NAMALWA (cell line): ENCODE data around the gene DUSP18.
"Not testable (repeated sequence)": the region's sequence is repeated elsewhere in the genome, so short reads cannot be mapped to it uniquely, and the experiment has no call there.

Experiments
- DNase-seq: peaks from one replicate; pipeline ENCODE4 v3.0.0-alpha.2; 2015; ENCODE audit warnings: low spot score

DUSP18 gene

GRCh38 chr22:30640361-30640760, 27.3 kb downstream of the DUSP18 start:
- no peak for DNase-seq

GRCh38 chr22:30637701-30638114, 30.0 kb downstream of the DUSP18 start:
- no peak for DNase-seq

GRCh38 chr22:30636226-30637077, 31.2 kb downstream of the DUSP18 start:
- DNase-seq = peak; percentile 43

DNA sequence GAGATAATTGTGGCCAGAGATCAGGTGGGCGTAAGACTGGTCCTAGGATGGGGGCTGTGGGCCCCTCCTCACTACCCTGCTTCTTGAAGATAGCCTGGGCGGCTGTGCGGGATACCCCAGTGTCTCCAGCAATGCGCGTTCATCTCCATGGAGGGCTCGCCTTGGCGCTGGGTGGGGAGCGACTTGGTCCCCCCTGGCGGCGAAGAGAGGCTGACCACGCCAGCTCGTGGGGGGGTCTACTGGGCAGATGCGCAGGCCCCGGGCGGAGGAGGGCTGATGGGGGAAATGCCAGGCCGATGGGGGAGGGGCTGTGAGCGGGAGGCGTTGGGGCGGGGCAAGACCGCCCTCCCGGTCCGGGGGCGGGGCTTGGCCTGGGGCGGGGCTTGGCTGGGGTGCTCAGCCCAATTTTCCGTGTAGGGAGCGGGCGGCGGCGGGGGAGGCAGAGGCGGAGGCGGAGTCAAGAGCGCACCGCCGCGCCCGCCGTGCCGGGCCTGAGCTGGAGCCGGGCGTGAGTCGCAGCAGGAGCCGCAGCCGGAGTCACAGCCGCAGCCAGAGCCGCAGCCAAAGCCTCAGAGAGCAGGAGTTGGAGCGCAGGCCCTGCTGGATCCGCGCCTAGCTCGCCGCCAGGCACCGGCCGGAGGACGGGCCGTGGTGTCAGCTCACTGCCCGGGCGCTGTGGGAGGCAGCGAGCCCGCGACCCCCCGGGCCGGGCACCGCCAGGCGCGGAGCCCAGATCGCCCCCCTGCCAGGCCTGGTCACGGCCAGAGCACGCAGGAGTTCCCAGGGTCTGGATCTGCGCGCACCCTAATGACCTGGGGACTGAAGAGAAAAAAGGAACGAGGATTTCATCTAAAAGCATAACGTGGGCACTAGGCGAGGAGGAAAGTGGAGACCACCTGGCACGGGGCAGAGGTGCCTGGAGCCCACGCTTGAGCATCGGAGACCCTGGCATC, 32.1 kb downstream of the DUSP18 start, which contains the start of gene SLC35E4:
SLC35E4 (plus strand) TSS at position 509 of the 953 bp plus-strand sequence. CDS start 670 bp downstream, outside the sequence.
- peak; percentile 88 for DNase-seq

GRCh38 chr22:30634471-30635233, 33.0 kb downstream of the DUSP18 start:
- peak; percentile 91 for DNase-seq

DNA sequence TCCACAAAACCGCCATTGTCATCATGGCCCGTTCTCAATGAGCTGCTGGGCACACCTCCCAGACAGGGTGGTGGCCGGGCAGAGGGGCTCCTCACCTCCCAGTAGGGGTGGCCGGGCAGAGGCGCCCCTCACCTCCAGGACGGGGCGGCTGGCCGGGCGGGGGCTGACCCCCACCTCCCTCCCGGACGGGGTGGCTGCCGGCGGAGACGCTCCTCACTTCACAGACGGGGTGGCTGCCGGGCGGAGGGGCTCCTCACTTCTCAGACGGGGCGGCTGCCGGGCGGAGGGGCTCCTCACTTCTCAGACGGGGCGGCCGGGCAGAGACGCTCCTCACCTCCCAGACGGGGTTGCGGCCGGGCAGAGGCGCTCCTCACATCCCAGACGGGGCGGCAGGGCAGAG, 36.2 kb downstream of the DUSP18 start:
- DNase-seq = not testable (repeated sequence)

GRCh38 chr22:30628491-30628890, 39.2 kb downstream of the DUSP18 start:
- no peak for DNase-seq

GRCh38 chr22:30627471-30627870, 40.2 kb downstream of the DUSP18 start:
- no peak for DNase-seq

DNA sequence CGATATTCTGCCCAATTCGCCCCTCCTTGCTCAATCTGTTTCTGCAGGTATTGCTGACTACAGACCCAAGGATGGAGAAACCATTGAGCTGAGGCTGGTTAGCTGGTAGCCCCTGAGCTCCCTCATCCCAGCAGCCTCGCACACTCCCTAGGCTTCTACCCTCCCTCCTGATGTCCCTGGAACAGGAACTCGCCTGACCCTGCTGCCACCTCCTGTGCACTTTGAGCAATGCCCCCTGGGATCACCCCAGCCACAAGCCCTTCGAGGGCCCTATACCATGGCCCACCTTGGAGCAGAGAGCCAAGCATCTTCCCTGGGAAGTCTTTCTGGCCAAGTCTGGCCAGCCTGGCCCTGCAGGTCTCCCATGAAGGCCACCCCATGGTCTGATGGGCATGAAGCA, 41.3 kb downstream of the DUSP18 start:
- DNase-seq = no peak

DNA sequence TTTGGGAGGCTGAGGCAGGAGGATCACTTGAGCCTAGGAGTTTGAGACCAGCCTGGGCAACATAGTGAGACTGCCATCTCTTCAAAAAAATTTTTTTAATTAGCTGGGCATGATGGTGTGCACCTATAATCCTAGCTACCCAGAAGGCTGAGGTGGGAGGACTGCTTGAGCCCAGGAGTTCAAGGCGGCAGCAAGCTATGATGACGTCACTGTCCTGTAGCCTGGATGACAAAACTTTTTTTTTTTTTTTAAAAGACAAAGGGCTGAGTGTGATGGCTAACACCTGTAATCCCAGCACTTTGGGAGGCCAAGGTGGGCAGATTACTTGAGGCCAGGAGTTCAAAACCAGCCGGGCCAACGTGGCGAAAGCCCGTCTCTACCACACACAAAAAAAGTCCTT, 47.8 kb downstream of the DUSP18 start:
- DNase-seq = not testable (repeated sequence)

DNA sequence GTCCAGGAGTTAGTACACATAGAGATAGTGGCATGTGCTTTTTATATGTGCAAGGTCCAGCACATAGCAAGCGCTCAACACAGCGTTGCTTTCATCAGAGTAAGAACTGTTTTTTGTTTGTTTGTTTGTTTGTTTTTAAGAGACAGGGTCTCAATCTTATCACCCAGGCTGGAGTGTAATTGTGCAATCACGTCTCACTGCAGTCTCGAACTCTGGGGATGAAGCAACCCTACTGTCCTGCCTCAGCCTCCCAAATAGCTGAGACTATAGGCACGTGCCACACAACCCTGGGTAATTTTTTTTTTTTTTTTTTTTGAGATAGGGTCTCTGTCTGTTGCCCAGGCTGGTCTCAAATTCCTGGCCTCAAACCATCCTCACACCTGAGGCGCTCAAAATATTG, 49.9 kb downstream of the DUSP18 start:
- no peak for DNase-seq

DNA sequence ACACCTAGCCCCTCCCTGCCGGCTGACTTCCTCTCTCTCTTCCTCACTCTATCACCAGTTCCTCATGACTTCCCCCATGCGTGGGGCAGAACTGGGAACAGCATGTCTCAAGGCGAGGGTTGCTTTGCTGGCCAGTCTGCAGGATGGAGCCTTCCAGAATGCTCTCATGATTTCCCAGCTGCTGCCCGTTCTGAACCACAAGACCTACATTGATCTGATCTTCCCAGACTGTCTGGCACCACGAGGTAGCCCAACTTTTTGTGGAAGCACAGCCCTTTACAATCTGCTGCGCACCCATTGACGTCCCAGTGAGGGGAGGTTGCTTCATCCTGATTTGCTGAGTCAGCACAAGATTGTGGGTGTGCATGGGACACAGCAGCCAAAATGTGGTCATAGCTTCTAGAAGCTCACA, 52.1 kb downstream of the DUSP18 start:
- no peak for DNase-seq

GRCh38 chr22:30614879-30615278, 52.8 kb downstream of the DUSP18 start:
- DNase-seq = no peak

DNA sequence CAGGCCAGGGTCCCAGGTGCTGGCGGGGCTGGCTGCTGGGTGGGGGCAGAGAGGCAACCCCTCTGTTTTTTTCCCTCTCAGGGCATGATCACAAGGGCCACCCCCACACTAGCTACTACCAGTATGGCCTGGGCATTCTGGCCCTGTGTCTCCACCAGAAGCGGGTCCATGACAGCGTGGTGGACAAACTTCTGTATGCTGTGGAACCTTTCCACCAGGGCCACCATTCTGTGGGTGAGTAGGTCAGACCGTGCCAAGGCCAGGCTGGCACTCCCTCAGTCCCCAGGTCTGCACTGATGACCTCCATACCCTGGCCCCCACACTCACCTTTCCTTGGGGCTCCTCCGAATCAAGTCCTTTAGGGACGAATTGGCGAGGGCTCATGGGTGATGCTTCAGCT, 53.4 kb downstream of the DUSP18 start:
- DNase-seq = no peak

GRCh38 chr22:30612789-30613188, 54.9 kb downstream of the DUSP18 start:
- no peak for DNase-seq
